GM21381 (cell line): Measurements from ENCODE around the gene DOCK4.

ENCODE experiments used
- ATAC-seq: cut with Tn5 transposase; IDR thresholded peaks from one replicate; pipeline ENCODE4 v1.9.1; 2021; ENCODE audit warnings: mild to moderate bottlenecking, moderate library complexity; ENCODE audit not compliant: unreplicated experiment

Gene DOCK4

GRCh38 chr7:111833466-111833865, 372.7 kb downstream of the DOCK4 start:
- ATAC-seq, result no peak

DNA sequence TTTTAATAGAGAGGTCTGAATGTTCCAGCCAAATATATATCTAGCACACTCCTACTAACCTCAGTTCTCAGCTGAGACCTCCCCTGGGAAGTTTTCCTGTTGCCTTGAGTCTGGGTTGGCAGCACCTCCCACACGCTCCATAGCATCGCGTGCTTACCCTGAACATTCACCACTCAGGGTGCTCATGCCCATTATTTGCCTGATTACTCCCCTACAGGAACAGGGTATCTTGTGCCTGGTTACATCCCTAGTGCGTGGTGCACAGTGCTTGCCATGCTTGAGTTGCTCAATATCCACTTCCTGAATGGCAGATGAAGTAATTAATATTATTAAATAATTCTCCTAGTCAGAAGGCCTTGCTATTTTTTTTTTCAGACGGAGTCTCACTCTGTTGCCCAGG, 374.0 kb downstream of the DOCK4 start:
- no peak for ATAC-seq

- no peak for ATAC-seq
Observed at GRCh38 chr7:111829221-111829620, 377.0 kb downstream of the DOCK4 start.

- ATAC-seq, result no peak
Observed at GRCh38 chr7:111827863-111828504, 378.2 kb downstream of the DOCK4 start.

- ATAC-seq, result no peak
Observed at GRCh38 chr7:111825046-111825445, 381.2 kb downstream of the DOCK4 start.

DNA sequence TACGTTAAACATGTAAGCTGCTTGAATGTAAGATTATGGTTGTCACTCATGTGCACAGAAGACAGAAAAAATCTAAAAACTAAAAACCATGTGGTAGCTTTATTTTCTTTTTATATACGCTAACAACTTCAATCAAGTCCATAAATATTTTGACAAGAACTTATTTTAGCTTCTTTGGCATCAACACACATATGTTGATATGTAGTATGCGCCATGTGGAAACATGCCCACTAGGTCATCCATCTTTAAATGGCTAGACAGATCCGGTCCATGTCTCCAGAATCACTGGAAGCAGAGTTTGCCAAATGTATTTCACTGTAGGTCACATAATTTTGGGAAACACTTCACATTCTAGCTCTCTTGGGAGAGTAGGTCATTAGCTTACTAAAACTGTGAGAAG, 382.4 kb downstream of the DOCK4 start:
- no peak for ATAC-seq

GRCh38 chr7:111821046-111821445, 385.2 kb downstream of the DOCK4 start:
- no peak for ATAC-seq

DNA sequence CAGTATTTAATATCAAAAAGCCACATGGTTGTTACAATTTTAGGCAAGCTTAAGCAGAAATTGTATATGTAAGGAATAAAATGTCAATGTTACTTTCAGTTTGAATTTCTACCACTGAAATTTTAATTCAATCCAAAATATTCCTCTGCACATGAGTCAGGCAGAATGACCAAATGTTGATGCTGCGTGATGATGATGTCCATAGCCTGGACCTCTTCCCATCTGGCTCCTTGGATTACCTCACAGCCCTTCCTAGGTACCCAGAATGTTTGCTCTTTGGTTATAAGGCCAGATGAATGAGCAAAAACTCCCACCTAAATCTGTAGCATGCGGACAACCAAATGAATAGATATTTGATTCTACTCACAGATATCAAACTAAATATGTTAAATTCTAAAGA, 385.6 kb downstream of the DOCK4 start:
- no peak for ATAC-seq

DNA sequence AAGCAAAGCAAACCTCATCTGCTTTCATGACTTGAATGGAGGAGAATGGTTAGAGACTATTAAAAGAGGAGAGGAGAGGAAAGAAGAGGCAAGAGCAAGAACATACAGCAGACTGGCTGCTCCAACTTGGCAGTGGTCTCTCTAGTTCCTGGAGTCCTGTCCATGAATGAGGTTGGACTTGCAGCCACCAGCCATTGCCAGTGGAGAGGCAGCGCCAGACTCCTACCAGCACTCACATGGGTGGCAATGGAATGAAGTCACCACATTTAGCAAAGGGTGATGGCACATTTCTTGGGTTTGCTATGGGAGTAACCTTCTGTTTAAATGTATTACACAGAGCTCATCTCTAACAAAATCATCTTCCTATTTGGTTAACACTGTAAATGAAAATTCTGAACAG, 386.1 kb downstream of the DOCK4 start:
- ATAC-seq, result no peak

DNA sequence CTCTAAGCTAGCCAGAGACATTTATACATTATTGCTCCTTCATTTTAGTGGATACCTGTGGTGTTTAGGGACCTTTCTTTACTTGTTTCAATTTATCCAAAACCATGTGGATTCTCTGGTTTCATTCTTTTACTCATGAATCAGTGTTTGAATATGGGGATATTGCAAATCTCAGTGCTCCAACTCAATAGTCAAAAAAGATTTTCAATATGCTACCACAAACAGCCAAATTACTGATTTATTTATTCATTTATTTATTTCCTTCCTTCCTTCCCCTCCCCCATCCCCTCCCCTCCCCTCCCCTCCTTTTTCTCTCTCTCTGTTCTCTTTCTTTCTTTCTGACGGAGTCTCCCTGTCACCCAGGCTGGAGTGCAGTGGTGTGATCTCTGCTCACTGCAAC, 390.8 kb downstream of the DOCK4 start:
- no peak for ATAC-seq

DNA sequence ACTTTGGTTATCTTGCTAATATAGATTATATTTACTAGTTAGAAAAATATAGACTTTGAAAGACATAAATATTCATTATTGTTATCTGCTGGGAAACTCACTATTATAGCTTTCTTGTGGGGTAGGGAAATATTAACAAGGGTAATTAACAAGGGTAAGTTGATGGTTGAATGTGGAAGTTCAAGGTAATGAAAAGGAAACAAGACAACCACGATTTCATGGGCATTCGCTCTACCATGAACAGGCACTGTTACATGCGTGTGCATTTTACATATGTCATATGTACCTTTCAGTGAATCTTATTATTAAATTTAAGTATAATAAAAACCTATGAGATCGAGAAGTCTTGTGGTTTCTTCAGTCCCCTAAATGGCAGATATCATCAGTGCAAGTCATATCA, 392.9 kb downstream of the DOCK4 start:
- no peak for ATAC-seq

- no peak for ATAC-seq
Observed at GRCh38 chr7:111806232-111806631, 400.0 kb downstream of the DOCK4 start.

- ATAC-seq, result no peak
Observed at GRCh38 chr7:111803015-111803758, 403.0 kb downstream of the DOCK4 start.

- ATAC-seq, result no peak
Observed at GRCh38 chr7:111802194-111802772, 403.9 kb downstream of the DOCK4 start.

- no peak for ATAC-seq
Observed at GRCh38 chr7:111801277-111801676, 404.9 kb downstream of the DOCK4 start.

DNA sequence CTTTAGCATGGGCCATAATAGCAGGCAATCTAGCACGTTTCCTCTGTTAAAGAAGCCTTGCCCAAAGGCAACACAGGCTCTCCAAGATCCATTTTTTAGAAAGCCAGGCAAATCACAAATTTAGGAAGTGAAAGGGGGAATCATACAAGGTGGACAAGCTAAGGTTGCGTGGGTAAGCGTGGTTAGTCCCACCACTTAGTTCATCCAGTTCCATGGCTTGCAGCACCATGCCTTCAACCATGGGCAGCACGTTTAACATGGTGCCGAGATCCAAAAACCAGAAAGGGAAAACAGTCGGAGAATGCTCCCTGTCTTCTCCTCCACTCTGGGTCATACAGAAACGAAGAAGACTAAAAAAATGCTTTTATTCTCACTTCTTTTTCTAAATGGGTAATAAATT, 409.5 kb downstream of the DOCK4 start:
- no peak for ATAC-seq

DNA sequence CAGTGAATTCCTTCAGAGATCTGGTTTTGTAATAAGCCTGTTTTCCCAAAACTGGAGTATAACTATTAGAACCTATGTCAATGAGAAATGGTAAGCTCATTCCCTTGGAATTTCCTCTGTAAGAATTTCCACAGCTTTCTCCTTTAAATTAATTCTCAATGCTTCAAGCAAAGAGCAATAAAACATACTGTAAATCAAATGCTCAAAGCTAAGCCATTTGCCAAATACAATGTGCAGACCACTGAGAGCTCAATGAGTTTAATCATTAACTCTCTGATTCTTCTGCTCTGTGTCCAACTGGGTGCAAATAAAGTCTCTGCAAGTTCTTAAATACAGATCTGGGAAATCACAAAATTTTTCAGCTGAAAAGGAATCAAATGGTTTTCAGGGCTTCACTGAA, 416.3 kb downstream of the DOCK4 start:
- ATAC-seq, result no peak

DNA sequence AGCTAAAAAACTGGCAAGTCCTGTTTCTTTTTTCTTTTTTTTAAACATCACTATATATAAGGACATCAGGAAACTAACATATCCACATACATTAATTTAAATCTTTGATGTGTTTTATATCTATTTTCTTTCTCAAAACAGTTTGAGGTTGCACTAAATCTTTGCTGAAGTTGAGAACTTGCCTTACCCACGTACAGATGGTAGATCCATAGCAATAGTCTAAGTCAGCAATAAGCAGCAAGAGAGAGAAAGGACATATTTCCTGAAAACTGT, 417.2 kb downstream of the DOCK4 start:
- ATAC-seq, result no peak

- ATAC-seq, result no peak
Observed at GRCh38 chr7:111788286-111789047, 417.7 kb downstream of the DOCK4 start.

- no peak for ATAC-seq
Observed at GRCh38 chr7:111787741-111788140, 418.5 kb downstream of the DOCK4 start.

DNA sequence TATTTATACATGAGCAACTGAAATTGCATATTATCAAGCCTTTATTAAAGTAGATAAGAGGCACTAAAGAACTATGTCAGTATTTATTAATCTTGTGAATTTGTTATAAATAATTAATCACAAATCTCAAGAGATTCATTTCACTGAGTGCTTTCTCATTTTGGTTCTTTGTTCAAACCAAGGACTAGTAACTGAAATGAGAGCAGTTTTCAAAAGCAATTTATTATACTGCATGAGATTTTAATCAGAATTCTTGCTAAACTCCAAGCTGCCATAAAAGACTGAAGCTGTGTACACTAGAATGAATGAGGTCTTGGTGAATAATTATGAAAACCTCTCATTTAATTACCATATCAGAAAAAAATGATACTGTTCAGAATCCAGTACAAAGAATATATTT, 419.1 kb downstream of the DOCK4 start:
- ATAC-seq, result no peak

GRCh38 chr7:111785076-111785475, 421.1 kb downstream of the DOCK4 start:
- no peak for ATAC-seq
